HL-60/S4 treated with retinoic acid at 250 ng/mL for 4 days and 3 days (cell line): Measurements from ENCODE around the gene ZNF280C.
"Not testable (repeated sequence)": the region's sequence is repeated elsewhere in the genome, so short reads cannot be mapped to it uniquely, and the experiment has no call there.

Source experiments
- in situ Hi-C: fragments of 300-500 bp; cut with MboI; formaldehyde crosslinking; loops from 2 replicates; pipeline ENCODE4 v1.7.0; 2022; ENCODE audit warnings: low sequenced_read_pairs

The ZNF280C gene

DNA sequence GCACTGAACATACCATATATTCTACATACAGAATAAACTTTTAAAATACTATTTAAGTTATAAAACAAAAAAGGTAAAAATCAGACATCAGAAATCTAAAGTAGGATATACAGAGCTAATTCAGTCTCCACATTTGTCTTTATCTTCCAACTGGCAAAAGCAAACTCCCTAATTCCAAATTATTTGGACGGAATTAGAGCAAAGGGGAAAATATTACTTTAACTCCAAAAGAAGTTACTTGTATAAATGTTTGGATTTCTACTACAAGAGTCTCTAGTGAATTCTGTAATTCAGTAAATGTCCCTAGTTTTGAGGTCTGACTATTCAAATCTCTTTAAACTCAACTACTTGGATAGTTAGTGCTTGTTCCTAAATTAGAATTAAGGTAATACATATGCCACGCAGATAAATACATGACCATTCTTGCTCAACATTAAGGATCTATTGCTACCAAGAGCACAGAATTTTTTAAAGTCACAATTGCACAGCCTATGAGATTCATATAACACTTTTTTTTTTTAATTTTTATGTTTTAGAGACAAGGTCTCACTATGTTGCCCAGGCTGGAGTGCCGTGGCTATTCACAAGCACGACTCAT is 7.3 kb downstream of the ZNF280C start:
- in situ Hi-C loops = no loop called here

- in situ Hi-C loops = no loop called here
These were observed 8.4 kb downstream of the ZNF280C start for GRCh38 chrX:130260316-130260715.

- in situ Hi-C loops = no loop called here
These were observed 14.8 kb downstream of the ZNF280C start for GRCh38 chrX:130253916-130254315.

DNA sequence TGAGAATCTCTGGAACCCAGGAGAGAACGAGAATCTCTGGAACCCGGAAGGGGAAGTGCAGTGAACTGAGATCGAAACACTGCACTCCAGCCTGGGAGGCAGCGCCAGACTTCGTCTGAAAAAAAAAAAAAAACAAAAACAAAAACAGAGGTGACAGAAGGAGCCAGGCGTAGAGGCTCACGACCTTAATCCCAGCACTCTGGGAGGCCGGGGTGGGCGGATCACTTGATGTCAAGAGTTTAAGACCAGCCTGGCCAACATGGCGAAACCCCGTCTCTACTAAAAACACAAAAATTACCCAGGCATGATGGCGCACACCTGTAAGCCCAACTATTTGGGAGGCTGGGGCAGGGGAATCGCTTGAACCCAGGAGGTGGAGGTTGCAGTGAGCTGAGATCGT is 17.0 kb downstream of the ZNF280C start:
- in situ Hi-C loops = no loop called here

- in situ Hi-C loops = no loop called here
These were observed 20.7 kb downstream of the ZNF280C start for GRCh38 chrX:130247996-130248395.

- in situ Hi-C loops = no loop called here
These were observed 22.6 kb downstream of the ZNF280C start for GRCh38 chrX:130246084-130246483.

DNA sequence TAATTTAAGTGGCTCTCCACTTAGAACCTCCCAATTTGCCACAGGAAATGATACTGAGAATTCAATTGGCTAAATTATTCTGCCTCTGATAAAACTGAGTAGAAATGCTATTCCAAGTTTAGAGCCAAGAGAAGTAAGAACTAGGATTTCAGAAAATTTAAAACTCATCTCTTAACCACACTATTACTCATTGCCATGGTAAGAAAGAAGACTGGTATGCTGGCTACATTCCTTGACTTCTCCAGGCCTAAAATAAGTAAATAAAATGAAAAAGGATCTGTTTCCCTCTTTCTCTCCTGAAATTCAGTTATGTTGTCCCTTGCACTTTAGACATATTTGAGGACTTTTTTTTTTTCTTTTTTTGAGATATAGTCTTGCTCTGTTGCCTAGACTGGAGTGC is 23.3 kb downstream of the ZNF280C start:
- in situ Hi-C loops = no loop called here

GRCh38 chrX:130231184-130231583 is 37.5 kb downstream of the ZNF280C start:
- in situ Hi-C loops = not testable (repeated sequence)

DNA sequence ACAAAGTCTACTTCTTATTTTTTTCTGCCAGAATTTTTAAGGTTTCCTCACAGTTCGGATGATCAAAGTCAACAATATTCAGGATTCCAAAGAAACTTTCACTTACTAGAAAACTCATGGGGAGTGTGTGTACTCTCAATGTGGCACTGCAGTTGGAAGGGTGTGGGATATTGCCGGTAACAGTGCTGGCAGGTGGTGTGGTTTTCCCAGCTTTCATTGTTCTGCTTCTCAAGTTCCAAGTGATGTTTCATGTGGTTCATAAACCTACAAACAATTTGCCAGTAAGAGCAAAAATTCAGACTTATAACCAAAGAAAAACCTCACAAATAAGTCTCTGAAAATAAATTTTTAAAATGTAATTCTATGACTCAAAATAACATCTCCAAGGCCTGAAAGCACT is 39.8 kb downstream of the ZNF280C start:
- in situ Hi-C loops = no loop called here

GRCh38 chrX:130224810-130225209 is 43.9 kb downstream of the ZNF280C start:
- in situ Hi-C loops = no loop called here

DNA sequence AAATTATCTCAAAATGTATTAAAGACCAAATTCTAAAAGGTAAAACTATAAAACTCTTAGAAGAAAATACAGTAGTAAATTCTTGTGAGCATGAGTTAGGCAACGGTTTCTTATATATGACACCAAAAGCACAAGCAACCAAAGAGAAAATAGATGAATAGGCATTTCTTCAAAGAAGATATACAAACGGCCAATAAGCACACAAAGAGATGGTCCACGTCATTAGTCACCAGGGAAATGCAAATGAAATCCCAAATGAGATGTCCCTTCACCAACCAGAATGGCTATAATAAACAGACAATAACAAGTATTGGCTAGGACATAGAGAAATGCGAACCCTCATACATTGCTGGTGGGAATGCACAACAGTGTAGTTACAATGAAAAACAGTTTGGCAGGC is 52.4 kb downstream of the ZNF280C start:
- in situ Hi-C loops = no loop called here

GRCh38 chrX:130213376-130213775 is 55.3 kb downstream of the ZNF280C start:
- in situ Hi-C loops = no loop called here

DNA sequence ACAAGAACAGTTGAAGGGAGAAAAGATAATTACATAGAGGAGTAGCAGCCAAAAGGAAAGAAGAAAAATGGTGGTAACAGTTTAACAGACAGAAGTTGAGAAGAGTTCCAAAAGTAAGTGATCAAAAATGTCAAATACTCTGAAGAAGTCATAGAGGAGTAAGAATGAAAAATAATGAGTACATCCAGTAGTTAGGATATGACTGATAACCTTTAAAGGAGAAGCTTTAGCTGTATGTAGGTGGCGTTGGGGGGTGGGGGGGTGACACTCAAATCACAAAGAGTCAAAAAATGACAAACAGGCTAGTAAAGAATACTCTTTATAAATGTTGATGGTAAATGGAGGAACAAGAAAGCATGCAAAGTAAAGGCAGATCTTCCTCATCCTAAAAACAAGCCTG is 56.3 kb downstream of the ZNF280C start:
- in situ Hi-C loops = no loop called here

GRCh38 chrX:130211415-130212186 is 57.1 kb downstream of the ZNF280C start:
- in situ Hi-C loops = no loop called here

DNA sequence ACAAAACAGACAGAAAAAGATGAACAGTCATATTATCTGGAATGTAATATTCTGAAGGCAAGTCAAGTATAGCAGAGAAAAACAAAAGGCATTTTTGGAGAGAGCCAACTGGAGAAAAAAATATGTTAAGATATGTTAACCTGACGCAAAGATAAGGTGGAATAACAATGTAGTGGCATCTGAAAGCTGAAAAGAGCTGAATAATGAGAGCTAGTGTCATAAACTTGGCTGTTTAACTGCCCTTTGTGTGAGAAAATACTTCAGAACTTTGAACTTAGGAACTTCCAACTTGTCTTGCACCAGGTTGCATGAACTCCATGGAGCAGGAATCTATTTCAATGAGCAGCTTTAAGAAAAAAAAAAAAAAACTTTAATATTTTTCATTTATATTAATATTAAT is 64.1 kb downstream of the ZNF280C start:
- in situ Hi-C loops = no loop called here

DNA sequence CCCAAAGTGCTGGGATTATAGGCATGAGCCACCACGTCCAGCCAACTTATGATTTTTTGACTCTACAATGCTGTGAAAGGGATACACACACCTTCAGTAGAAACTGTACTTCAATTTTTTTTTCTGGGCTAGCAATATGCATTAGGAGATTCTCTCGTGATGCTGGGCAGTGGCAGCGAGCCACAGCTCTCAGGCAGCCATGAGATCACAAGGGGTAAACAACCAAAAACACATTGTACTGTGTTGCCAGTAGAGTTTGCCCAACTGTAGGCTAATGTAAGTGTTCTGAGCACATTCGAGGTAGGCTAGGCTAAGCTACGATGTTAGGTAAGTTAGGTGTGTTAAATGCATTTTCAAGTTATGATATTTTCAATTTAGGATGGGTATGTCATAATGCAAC is 71.2 kb downstream of the ZNF280C start:
- in situ Hi-C loops = loop anchor here (25.0 kb wide), 1 partner anchor 585 kb away; no protein-coding TSS in a partner anchor

- in situ Hi-C loops = loop anchor here (25.0 kb wide), 1 partner anchor 584 kb away; no protein-coding TSS in a partner anchor
These were observed 72.2 kb downstream of the ZNF280C start for GRCh38 chrX:130196466-130196865.

DNA sequence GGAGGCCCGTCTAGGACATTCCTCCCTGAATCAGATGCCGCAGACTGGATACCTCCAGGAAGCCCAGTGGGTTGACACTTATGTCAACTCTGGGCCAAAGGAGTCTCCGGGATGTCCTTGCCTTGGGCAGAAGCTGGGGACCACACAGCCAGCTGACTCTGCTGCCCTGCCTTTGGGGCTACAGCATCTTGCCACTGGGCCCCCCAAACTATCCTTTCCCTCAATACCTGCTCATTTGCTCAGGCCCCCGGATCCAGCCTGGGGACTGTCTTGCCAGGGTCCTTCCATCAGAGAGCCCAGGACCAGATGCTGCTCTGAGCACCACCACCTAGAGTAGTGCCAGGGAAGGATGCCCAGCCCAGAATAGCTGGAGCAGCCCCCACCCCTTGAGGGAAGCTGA is 77.9 kb downstream of the ZNF280C start:
- in situ Hi-C loops = loop anchor here (25.0 kb wide), 1 partner anchor 578 kb away; no protein-coding TSS in a partner anchor

DNA sequence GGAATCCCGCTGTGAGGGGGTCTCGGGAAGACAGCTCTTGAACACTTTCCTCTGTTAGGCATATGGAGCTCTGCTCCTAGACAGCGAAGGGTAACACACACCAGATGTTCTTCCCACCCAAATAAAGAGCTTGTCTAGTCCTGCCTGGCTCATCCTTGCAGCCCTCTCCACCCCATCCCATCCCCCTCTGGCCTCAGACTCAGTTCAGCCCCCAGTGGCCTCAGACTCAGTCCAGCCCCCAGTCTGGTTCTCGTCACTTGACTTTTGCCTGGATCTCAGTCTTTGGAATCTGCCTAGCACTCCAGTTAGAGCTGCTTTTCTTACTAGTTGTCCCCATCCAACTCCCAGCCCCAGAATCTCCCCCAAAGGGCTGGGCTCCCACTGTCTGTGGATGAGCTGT is 82.0 kb downstream of the ZNF280C start:
- in situ Hi-C loops = loop anchor here (25.0 kb wide), 1 partner anchor 574 kb away; no protein-coding TSS in a partner anchor

DNA sequence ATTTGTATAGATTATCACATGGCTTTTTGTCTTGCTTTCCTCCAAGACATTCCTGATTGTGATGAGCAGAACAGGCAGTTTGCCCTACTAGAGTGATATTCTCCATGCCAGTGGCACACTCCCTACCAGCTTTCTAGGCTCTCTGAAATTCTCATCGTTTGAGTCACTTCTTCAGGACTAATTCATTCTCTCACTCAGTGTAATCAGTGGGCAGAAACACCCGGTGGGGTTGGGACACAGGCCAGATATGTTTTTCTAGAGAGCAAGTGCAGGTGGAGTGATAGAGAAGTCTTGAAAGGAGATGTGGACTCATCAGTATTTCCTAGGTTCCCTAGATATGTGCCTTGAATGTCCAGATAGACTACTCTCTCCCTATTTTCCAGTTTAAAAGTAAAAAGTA is 83.8 kb downstream of the ZNF280C start:
- in situ Hi-C loops = loop anchor here (25.0 kb wide), 1 partner anchor 573 kb away; no protein-coding TSS in a partner anchor

DNA sequence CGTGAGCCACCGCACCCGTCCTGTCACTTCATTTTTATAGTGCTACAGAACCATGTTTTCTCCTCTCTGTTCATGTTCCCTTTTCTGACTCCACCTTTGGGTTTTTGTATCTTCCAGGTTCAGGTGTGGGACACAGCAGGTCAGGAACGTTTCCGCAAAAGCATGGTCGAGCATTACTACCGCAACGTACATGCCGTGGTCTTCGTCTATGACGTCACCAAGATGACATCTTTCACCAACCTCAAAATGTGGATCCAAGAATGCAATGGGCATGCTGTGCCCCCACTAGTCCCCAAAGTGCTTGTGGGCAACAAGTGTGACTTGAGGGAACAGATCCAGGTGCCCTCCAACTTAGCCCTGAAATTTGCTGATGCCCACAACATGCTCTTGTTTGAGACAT is 84.5 kb downstream of the ZNF280C start:
- in situ Hi-C loops = loop anchor here (25.0 kb wide), 1 partner anchor 572 kb away; no protein-coding TSS in a partner anchor

- in situ Hi-C loops = loop anchor here (25.0 kb wide), 1 partner anchor 567 kb away; no protein-coding TSS in a partner anchor
These were observed 89.0 kb downstream of the ZNF280C start for GRCh38 chrX:130179579-130180215.
